GM18861 (cell line): ENCODE data around the gene CACFD1.
A peak's percentile ranks its signal among the peaks of the same experiment; 100 is the strongest.

ENCODE experiments used
- ATAC-seq: cut with Tn5 transposase; IDR thresholded peaks from one replicate; pipeline ENCODE4 v1.9.1; 2021; ENCODE audit not compliant: unreplicated experiment

CACFD1 gene

DNA sequence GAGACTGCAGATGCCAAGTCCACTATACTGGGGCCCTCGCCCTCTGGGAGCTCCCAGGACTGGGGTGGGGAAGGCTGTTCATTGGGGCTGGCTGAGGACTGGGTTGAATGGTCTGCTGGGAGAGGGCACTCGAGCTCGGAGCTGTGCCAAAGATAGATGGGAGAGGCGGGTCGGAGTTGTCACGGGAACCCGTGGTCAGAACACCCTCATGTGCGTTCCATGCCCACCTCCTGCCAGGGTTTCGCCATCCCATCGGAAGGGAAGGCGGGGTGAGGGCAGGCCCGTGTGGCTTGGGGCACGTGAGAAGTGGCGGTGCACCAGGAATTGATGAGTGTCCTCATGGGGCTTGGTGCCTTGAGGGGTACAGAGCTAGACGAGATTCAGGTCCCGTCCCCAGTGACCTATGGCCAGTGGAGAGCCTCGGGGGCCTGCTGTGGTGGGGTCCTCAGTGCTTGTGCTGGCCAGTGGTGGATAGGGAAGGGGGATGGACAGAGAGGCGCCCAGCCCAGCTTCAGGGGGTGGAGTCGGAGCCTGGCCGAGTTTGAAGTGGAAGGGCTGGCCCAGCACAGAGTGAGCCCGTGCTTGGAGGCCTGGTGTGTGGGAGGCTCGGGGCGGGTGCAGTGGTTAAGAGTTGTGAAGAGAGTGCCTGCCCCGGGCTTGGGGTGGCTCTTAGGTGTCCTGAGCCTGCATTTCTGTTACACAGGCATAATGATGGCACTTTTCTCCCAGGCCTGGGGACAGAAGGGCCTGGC lies 4.3 kb downstream of the CACFD1 start:
- no peak for ATAC-seq

DNA sequence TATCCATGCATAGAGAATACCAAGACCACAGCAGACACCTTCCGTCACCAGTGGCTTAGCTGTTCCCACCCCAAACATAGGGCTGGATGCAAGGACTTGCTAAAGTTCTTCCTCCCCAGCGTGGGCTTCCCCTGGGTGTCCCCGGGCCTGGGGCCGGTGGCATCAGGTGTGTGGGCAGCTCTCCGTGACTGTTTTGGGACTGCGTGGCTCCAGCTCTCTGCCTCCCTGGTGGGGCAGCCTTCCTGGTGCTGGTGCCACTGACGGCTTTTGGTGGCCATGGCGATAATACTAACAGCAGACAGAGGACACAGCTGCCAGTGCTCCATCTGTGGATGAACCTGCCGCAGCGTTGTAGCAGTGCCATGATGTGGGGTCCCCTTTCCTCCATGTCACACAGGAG lies 4.9 kb downstream of the CACFD1 start:
- no peak for ATAC-seq

DNA sequence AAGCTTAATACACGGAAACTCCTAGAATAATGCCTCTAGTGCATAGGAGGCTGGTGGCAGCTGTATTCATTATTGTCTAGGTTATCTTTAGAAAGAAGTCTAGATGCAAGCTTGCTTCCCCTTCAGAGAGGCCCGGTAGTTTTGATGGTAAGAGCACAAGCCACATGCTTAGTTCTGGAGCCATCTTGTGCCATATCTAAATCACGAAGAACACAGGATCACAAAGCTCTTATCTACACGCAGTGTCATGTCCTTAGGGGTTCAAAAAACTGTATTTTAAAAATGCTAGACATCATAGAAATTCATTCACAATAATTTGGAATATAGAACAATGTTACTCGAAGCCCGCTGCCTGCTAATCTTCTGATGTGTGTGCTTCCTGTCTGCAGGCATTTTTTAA lies 6.2 kb downstream of the CACFD1 start:
- ATAC-seq: no peak

DNA sequence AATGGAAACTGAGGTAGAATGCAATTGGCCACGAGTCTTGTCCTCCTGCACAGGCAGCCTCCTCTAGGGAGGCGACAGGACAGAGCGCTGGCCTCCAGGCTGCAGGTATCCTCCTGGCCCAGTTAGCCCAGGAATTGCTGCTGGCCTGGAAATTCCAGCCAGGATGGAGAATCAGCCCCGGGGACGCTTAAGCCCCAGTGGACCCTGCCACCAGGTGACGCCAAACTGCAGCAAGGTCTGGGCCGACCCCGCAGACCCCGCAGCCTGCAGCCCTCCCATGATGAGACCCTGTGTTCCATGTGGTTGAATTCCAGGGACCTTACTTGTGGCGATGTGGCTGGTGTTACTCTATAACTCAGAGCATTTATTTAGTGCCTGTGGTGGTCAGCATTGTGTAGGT lies 7.3 kb downstream of the CACFD1 start:
- ATAC-seq: no peak

DNA sequence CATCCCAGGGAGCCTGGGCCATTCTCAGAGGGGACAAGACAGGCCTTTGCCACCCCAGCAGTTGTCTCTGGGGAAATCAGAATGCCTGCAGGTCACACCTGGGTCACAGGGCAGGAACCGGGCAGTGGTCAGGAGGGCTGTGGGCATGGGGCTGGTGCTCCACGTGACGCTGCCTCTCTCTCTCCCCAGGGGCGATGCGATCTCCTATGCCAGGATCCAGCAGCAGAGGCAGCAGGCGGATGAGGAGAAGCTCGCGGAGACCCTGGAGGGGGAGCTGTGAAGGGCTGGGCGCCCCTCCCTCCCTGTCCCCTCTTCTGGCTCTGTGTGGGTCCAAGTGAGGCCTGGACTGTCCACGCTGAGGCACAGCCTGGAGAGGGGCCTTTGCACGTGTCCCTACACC lies 8.6 kb downstream of the CACFD1 start:
- no peak for ATAC-seq

DNA sequence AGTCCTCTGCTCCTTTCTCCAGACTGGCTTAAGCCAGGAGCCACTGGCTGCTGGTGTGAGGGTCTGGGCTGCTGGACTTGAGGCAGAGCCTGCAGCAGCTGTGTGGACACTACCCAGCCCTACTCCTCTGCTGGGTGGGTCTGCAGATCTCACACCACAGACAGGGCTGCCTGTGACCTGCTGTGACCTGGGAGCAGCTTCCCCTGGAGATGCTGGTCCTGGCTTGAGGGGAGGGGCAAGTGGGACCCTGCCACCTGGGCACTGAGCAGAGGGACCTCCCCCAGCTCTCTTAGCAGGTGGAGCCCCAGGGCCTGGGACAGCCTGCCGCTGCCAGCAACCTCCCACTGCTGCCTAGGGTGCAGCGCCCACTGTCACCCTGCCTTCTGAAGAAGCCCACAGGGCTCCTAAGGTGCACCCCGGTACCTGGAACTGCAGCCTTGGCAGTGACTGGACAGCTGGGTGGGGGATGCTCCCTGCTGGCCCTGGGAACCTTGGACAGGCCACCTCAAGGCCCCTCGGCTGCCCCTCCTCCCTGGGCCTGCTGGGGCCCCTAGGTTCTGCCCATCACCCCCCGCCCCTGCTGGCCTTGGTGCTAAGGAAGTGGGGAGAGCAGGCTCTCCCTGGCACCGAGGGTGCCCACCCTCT lies 9.1 kb downstream of the CACFD1 start:
- ATAC-seq: no peak

DNA sequence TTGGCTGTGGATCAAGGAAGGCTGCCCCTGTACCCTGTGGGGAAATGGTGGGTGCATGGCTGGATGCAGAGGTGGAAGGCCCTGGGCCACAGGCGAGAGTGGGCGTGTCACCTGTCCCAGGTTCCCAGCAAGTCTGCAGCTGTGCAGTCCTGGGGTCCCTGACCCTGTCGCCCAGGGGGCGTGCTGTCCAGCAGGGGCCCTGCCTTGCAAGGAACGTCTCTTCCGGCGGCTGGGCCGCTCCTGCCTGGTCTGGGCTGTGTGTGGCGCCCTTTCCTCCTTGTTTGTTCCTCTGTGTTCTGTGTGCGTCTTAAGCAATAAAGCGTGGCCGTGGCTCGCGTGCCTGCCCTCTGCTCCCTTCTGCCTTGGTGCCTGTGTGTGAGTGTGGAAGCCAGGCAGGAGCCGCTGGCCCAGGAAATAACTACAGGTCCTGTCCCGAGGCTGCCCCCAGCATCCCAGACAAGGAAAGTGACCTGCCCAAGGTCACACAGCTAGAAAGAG lies 10.7 kb downstream of the CACFD1 start:
- ATAC-seq: no peak

DNA sequence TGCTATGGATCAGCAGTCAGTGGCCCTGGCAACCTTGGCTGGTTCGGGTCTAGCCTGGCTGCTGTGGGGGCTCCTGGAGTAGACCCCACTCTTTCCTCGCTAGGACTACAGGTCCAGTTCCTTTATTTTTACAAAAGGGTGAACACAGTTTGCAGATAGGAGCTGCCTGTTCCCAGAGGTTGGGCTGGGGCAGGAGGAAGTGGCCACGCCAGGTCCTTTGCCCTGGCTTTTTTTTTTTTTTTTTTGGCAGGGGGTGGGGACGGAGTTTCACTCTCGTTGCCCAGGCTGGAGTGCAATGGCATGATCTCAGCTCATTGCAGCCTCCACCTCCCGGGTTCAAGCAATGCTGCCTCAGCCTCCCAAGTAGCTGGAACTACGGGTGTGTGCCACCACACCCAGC lies 11.2 kb downstream of the CACFD1 start:
- no peak for ATAC-seq

DNA sequence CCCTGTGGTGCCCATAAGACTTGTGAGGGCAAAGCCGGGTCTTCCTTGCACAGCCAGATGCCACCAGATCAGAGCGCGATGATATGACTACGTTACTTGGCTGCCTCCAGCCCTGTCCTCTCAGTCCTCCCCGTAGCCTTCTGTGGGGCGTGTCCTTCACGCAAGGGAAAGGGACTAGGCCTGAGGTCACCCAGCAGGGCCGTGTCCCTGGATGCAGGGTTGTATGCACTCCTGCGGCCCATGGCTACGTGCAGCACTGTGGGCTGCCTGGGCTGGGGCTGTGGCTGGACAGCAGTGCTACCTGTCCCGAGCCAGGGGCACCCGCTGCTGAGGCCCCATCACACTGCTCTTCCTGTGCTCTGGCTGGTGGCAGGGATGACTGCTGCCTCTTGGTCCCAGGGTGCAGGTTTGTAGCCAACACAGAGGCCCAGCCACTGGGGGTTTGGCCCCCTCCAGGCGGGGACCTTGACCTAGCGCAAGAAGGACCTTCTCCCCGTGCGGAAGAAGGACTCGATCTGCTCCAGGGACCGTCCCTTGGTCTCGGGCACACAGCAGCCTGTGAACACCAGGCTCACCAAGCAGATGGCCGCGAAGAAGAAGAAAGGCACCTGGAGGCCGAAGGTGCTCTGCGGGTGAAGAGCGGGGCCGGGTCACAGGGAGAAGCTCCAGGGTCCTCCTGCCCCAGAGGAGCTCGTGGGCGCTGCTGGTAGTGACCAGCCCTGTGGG lies 11.9 kb downstream of the CACFD1 start:
- no peak for ATAC-seq

DNA sequence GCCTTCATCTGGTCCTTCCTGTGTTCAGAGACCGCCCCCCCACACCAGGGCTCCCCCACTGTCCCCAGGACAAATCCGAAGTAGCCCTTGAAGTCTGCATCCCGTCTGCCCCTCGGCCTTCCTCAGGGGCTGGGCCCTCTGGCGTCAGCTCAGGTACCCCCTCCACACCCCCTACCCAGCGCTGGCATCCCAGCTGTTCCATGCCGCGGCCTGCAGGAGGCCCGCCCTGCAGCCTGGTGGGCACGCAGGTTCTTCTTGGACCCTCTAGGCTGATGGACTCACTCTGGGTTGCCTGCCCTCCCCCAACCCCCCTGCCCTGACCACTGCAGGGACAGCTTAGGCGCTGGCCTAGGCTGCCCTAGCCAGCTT lies 12.5 kb downstream of the CACFD1 start:
- ATAC-seq: no peak

DNA sequence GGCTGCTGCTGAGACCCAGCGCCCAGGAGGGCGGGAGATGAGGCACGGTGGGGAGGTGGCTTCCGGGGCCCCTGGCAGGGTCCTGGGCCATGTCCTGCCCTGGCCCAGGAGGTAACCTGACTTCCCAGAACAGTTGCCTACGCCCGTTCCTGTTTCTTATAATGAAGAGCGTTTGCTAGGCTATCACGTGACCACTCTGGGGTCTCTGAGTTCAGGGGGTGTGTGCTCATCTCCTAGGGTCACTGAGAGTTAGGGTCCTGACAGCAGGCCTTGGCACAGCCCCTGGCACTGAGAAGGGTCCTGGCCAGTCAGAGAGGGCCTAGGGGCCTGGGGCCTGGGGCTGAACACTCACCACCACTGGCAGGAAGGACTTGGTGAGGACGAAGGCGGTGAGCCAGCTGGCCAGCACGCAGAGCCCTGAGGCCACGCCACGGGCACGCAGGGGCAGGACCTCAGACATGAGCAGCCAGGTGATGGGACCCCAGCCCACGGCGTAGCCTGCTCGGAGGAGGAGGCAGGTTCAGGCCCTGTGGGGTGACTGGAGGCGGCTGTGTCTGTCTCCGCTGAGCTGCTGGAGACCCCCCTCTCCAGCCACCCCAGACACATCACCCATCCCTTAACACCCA lies 13.1 kb downstream of the CACFD1 start:
- ATAC-seq: no peak

DNA sequence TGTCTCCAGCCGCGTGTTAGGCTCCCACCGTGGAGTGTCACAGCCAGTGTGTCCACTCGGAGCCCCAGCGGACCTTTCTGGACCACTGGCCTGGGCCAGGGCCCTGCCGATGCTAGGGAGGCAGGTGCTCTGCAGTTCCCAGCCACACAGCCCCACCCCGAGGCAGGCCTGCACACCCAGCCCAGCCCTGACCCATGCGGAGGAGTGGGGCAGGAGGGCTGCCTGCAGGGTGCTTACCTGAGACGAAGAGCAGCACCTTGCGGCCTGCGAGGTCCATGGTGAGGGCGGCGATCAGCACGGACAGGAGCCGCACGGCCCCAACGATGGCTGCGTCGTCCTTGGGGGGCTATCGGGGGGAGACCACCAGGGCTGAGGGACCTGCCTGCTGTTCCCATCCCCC lies 14.0 kb downstream of the CACFD1 start:
- no peak for ATAC-seq

DNA sequence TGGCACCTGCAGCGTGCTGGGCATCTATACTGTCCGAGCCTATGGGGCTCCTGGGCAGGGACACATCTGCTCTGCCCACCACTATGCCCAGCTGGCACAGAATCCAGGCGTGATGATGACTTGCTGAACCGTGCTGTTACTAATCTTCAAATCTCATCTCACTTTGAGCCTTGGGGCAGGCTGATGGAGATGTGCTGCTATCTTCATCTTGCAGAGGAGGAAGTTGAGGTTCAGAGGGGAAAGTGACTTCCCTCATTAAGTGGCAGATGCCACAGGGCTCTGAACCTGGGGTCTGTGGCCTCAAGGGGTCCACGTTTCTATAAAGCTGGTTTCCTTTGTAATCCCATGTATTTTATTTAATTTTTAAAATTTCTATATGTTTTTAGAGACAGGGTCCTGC lies 14.4 kb downstream of the CACFD1 start:
- ATAC-seq: no peak

DNA sequence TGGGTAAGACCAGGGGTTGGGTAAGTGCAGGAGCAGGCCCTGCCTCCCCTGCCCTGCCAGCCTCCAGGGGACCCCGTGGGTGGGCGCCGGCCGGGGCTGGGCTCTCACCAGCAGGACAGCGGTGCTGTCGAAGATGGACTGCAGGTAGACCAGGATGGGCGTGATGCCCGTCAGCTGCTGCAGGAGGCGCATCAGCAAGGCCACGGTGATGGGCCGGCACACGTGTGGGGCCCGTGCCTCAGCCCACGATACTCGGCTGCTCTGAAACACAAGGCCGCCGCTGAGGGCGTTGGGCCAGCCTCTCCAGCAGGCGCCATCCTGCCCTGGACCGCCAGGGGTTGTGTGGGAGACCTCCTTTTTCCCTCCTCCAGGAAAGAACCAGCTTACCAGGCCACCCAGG lies 15.1 kb downstream of the CACFD1 start:
- no peak for ATAC-seq

DNA sequence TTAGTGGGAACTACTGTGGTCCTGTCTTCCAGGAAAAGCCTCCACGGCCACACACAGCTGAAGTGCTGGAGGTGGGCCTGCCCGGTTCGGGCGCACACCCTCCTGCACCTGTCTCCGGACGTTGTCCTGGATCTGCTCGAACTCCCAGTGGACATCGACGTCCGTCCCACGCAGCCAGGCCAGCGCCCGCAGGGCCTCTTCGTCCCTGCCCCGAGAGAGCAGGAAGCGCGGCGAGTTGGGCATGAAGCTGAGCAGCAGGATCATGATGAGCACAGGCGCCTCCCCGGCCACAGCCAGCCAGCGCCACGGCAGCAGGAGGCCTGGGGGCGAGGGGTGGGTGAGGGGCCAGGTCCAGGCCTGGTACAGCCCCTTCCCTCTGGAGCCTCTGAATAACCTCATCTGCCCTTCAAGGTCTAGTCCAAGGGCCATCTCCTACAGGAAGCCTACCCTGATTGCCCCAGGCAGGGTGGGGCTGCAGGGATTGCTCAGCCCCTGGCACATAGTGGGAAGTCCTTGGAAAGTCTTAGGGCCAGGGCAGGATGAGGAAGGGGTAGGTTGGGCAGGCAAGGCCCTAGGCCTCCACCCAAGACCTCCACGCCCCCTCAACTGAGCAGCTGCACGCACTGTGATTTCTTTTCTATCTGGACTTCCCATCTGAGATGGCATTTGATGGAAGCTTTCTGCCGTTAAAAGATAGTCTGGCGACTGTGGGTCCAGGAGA lies 15.7 kb downstream of the CACFD1 start:
- no peak for ATAC-seq

DNA sequence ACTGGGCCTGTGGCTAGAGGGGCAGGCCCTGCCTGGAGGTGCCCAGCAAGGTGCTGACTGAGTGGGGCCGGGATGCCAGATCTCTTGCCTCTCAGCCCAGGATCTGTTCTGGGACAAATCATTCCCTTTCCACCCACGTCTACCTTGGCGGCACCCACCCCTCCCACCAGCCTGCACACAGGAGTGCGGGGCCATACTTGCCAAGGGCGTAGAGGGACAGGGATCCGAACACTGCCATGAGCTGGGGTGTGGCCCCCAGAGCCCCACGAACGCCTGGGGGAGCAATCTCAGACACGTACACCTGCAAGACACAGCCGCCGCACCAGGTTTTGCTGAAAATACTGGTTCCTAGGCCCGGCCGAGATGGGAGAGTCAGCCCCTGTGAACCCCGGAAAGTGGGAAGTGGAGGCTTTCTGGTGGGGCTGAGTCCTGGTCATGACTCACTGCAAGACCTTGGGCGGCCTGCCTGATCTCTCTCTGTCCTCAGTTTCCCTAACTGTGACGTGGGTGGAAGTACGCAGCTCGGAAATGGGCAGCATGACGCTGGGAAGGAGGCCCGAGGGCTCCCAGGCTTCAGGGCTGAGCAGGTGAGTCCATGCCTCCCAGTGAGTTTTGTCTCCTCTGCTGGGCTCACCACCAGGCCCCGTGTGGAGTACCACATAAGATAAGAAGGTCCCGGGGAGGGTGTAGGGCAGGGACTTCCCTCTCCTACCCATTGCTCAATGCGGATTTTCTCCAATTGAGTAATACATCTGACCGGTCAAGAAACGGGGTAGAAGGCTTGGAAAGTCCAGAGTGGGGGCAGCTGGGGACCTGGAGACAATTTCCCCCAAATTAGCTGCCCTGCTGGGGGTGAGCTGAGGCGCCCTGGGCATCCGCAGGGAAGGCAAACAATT lies 16.5 kb downstream of the CACFD1 start:
- ATAC-seq: no peak

DNA sequence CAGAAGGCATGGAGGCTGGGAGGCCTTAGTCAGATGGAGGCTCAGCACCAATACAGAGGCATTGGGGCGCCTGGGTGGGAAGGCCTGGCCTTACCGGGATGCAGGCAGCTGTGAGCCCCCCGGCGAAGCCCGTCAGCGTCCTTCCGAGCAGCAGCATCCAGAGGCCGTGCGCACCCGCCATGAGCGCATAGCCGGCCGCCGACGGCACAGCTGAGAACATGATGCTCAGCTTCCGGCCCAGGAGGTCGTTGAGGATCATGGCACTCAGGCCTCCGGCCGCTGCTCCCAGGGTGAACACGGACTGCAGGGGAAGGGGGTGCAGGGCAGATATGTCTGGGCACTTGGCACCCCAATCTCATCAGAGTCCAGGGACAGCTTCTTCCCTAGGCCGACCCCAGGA lies 17.2 kb downstream of the CACFD1 start:
- no peak for ATAC-seq

DNA sequence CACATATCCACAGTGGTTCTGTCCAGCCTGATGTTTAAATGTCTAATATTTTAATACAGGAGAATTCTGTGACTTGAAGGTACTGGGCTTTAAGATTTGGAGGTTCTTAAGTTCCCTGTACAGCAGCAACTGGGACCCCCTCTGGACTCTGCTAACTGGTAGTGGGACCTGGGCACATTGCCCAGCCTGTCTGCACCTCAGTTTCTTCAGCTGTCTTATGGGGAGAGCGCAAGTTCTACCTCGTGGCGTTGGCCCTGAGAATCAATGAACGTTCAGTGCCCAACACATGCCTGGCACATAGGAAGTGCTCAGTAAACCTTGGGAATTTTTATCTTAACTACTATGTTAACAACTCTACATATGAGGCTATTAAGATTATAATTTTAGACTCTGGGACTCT lies 17.7 kb downstream of the CACFD1 start:
- ATAC-seq: no peak

DNA sequence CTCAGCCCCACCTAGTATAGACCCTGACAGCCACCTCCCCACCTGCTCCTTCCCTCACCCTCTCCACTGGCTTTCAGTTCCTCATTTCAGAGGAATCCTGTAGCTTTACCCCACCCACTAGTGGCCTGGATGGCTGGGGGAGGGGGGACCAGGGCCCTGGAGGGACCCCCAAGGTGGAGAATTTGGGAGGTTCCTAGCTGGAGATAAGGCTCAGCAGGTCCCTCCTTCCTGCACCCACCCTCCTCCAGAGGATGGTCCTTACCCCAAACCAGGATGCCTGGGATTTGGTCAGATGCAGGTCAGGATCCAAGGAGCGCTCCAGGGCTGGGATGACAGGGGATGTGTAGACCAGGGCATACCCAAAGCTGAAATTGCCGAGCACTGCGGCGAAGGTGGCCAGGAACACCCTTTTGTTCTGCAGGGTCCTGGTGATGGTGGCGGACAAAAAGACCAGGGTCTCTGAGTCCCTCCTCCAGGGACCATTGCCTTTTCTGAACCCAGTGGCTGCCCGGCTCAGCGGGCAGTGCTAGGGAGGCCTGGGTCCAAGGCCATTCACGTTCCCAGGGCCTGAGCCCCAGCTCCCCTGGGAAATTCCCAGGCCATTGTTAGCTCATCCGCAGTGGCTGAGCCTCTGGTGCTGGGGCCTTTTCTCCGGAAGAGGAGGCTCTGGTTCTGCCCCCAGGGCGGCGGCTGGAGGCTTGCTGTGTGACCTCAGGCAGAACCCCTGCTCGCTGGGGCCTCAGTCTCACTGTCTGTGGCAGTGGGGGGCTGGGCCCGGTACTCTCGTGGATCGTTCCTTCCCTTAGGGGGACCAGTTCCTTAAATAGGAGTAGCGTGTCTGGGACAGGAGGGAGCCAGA lies 18.4 kb downstream of the CACFD1 start:
- peak; percentile 32 for ATAC-seq
